Endothelial cell of umbilical vein (primary cell): ENCODE data around the gene ITFG1. TPM values are rescaled to one million over a fixed set of nuclear protein-coding genes. Genes with fewer than 3 reads are reported as not detected.

Experiments used
- BruUV-seq: library from RNA; stranded (reverse); fragments of 400-500 nt; replicated peaks from 2 replicates; lab custom pipeline; 2021; lab: Mats Ljungman, UMichigan
- CTCF ChIA-PET: fragments of 300-600, 350-600 bp; sonication (Branson Sonifier 250); formaldehyde crosslinking; loops from one replicate; lab custom pipeline; 2021; ENCODE audit warnings: antibody characterized with exemption, inconsistent platforms; lab: Charles Lee
- POLR2A ChIA-PET: fragments of 300-600, 350-600 bp; sonication (Branson Sonifier 250); formaldehyde crosslinking; loops from one replicate; lab custom pipeline; 2021; ENCODE audit warnings: antibody characterized with exemption, inconsistent platforms; lab: Charles Lee
- DNase-seq: peaks from one replicate; pipeline ENCODE4 v3.0.0-alpha.2; 2011; ENCODE audit warnings: low read depth, low spot score
- FAIRE-seq: peaks from 2 replicates; lab custom pipeline; 2011; peaks lifted over from hg19 to GRCh38; lab: Jason Lieb, UNC
- H2AFZ ChIP-seq: 2 replicates; pipeline ENCODE4 v1.6.0; 2012; ENCODE audit warnings: low read depth, low read length, control low read depth, inconsistent platforms
- H3K27ac ChIP-seq: 2 replicates; pipeline ENCODE4 v1.5.1; 2011; ENCODE audit warnings: low read depth, mild to moderate bottlenecking, control low read depth, low read length, moderate library complexity; ENCODE audit not compliant: insufficient read depth
- H3K27me3 ChIP-seq, 2 experiments: 2 replicates each; pipeline versions ENCODE4 v1.6.0 to v1.6.1; 2011; ENCODE audit warnings: low read length in 2 of 2, mixed read lengths in 1 of 2; ENCODE audit not compliant: control insufficient read depth in 2 of 2, insufficient read depth in 2 of 2
- H3K36me3 ChIP-seq, 2 experiments: 2 replicates in 1 of 2; 3 replicates in 1 of 2; pipeline ENCODE4 v1.5.1; 2011; ENCODE audit warnings: low read length in 2 of 2, mild to moderate bottlenecking in 1 of 2, moderate library complexity in 1 of 2; ENCODE audit not compliant: control insufficient read depth in 2 of 2, insufficient read depth in 2 of 2; ENCODE audit errors: extremely low read depth in 1 of 2
- H3K4me1 ChIP-seq: 3 replicates; pipeline ENCODE4 v1.5.1; 2011; ENCODE audit warnings: mild to moderate bottlenecking, low read length; ENCODE audit not compliant: control insufficient read depth, insufficient read depth; ENCODE audit errors: extremely low read depth
- H3K4me2 ChIP-seq: 2 replicates; pipeline ENCODE4 v1.6.1; 2011; ENCODE audit warnings: low read length, control low read depth, mixed read lengths; ENCODE audit not compliant: insufficient read depth
- H3K4me3 ChIP-seq, 3 experiments: fragments of 200-600 bp in 1 of 3; sonication (generic), shearing (Covaris generic) in 1 of 3; replicated peaks in 1 of 3; 2 replicates each; pipeline ENCODE4 v1.5.1; 2011 to 2016; ENCODE audit warnings: control low read depth in 3 of 3, low read length in 3 of 3, mild to moderate bottlenecking in 2 of 3, inconsistent platforms in 1 of 3, low read depth in 1 of 3, moderate library complexity in 1 of 3; ENCODE audit not compliant: insufficient read depth in 1 of 3
- H3K79me2 ChIP-seq: 2 replicates; pipeline ENCODE4 v1.6.0; 2012; ENCODE audit warnings: low read length, inconsistent platforms; ENCODE audit not compliant: control insufficient read depth, insufficient read depth
- H3K9ac ChIP-seq: replicated peaks from 2 replicates; pipeline ENCODE3; 2011; ENCODE audit warnings: low read length, control low read depth; ENCODE audit not compliant: insufficient read depth; ENCODE audit errors: extremely low read depth
- H3K9me1 ChIP-seq: replicated peaks from 3 replicates; pipeline ENCODE4 v1.6.0; 2011; ENCODE audit warnings: mild to moderate bottlenecking, low read length; ENCODE audit not compliant: control insufficient read depth, insufficient read depth; ENCODE audit errors: extremely low read depth
- H3K9me3 ChIP-seq: replicated peaks from 2 replicates; pipeline ENCODE4 v1.5.1; 2012; ENCODE audit warnings: low read length, inconsistent platforms; ENCODE audit not compliant: control insufficient read depth, insufficient read depth
- H4K20me1 ChIP-seq: replicated peaks from 2 replicates; pipeline ENCODE3; 2011; ENCODE audit warnings: mild to moderate bottlenecking, low read length; ENCODE audit not compliant: control insufficient read depth, insufficient read depth; ENCODE audit errors: extremely low read depth
- CTCF ChIP-seq, 2 donors: IDR thresholded peaks; 1 replicate in 1 of 2; 2 replicates in 1 of 2; pipeline ENCODE4 v1.5.1; 2011; ENCODE audit warnings: low read length in 2 of 2, mild to moderate bottlenecking in 2 of 2, moderate library complexity in 2 of 2, control low read depth in 1 of 2, inconsistent platforms in 1 of 2, low read depth in 1 of 2; ENCODE audit not compliant: insufficient read depth in 1 of 2; ENCODE audit errors: extremely low read depth in 1 of 2
- EZH2 ChIP-seq: IDR thresholded peaks from 2 replicates; pipeline ENCODE4 v1.6.1; 2012; ENCODE audit warnings: borderline replicate concordance, low read depth, mild to moderate bottlenecking, moderate library complexity, low read length, inconsistent platforms; ENCODE audit not compliant: severe bottlenecking
- FOS ChIP-seq: IDR thresholded peaks from 2 replicates; pipeline ENCODE4 v1.6.1; 2011; ENCODE audit warnings: mild to moderate bottlenecking, low read length, moderate library complexity, borderline replicate concordance; ENCODE audit not compliant: insufficient read depth
- GATA2 ChIP-seq: IDR thresholded peaks from 2 replicates; pipeline ENCODE4 v1.7.0; 2011; ENCODE audit warnings: low read depth, mild to moderate bottlenecking, moderate library complexity, mixed read lengths, low read length; ENCODE audit not compliant: insufficient read length, insufficient read depth
- JUN ChIP-seq: IDR thresholded peaks from 2 replicates; pipeline ENCODE4 v1.6.1; 2011; ENCODE audit warnings: borderline replicate concordance, low read depth; ENCODE audit not compliant: insufficient read length, insufficient read depth
- MAX ChIP-seq: IDR thresholded peaks from 2 replicates; pipeline ENCODE4 v1.6.1; 2011; ENCODE audit not compliant: insufficient read depth, insufficient read length
- MYC ChIP-seq: IDR thresholded peaks from one replicate; pipeline ENCODE4 v1.6.1; 2011; ENCODE audit warnings: mild to moderate bottlenecking, low read depth, low read length
- POLR2A ChIP-seq: IDR thresholded peaks from 2 replicates; pipeline ENCODE4 v1.6.1; 2012; ENCODE audit warnings: low read depth, mild to moderate bottlenecking, control low read depth, low read length
- POLR2AphosphoS5 ChIP-seq: IDR thresholded peaks from 2 replicates; pipeline ENCODE4 v1.6.1; 2012; ENCODE audit warnings: low read depth, mild to moderate bottlenecking, control low read depth, low read length, moderate library complexity; ENCODE audit not compliant: insufficient read depth
- dilution Hi-C: fragments of 300-500 bp; cut with MboI; formaldehyde crosslinking; loops from one replicate; pipeline ENCODE4 v1.15.0; 2019; ENCODE audit warnings: low sequenced_read_pairs; ENCODE audit not compliant: extremely low pct_ligation_motif_present
- intact Hi-C: fragments of 100-400 bp; cut with micrococcal nuclease; formaldehyde crosslinking; loops from one replicate; pipeline ENCODE4 v1.10.0; 2022
- polyA plus RNA-seq, 4 experiments: library from polyadenylated mRNA; depleted of rRNA in 3 of 4; stranded (reverse) in 3 of 4; unstranded in 1 of 4; fragments of >200 nt; gene quantifications; 2 replicates each; pipeline versions ENCODE4 v1.2.1 to v1.2.3, GENCODE V29; 2011 to 2012; ENCODE audit warnings: missing spikeins in 1 of 4
- total RNA-seq: library from RNA; stranded (reverse); gene quantifications from 2 replicates; pipeline ENCODE4 v1.2.3, GENCODE V29; 2021

Gene ITFG1
- total and polyA plus RNA-seq, 2 donors (not counting 3 experiments of a cell fraction or from before 2014, with no cell fraction given) = 32.1 to 44.2 TPM

DNA sequence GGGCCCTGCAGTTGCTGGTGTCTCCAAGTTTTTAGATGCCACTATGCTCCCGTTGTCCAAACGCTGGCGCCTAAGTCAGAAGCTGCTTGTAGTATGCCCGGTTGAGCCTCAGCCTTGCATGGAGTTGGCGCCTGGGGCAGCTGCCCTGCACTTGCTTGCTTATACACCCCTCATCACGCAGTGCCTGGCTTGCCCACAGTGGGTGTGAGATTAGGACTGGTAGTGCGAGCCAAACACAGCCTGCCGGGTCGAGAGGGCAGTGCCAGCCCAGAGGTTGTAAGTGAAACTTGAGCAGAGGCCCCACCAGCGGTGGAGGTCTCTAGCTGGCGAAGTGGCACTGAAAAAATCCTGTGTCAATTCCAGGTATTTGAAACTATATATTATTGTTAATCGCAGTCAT is 90.3 kb downstream of the ITFG1 start:
- H3K36me3 ChIP-seq = no peaks in the 10 kb centered on the region
- TF ChIP-seq EZH2 (no peak), CTCF (IDR thresholded peaks at IDR 0.05; ENCODE audit: extremely low read depth in 1 of 2, insufficient read depth in 1 of 2, low read depth in 1 of 2, low read length in 2 of 2) (no peak), MYC (no peak), GATA2 (no peak), FOS (no peak), MAX (no peak), JUN (no peak), POLR2AphosphoS5 (no peak), POLR2A (no peak)
- ChIA-PET POLR2A (no interaction called here), CTCF (interaction anchor here (1.0 kb wide), 1 partner anchor 9 kb away, joined by 3 read pairs; no protein-coding TSS in a partner anchor)
- BruUV-seq = no TSS peak
- DNase-seq (no peak), FAIRE-seq (no peak)
- H4K20me1 ChIP-seq = no peaks in the 10 kb centered on the region
- no peak overlapping the region for H3K27ac ChIP-seq
- no peak overlapping the region for H2AFZ ChIP-seq
- no peak overlapping the region for H3K4me2 ChIP-seq
- H3K9me3 ChIP-seq = no peaks in the 10 kb centered on the region
- H3K4me3 ChIP-seq = no peak overlapping the region
- dilution Hi-C loops (no loop called here), intact Hi-C loops (no loop called here)
- H3K27me3 ChIP-seq = no peaks in the 10 kb centered on the region
- no peak overlapping the region for H3K9ac ChIP-seq
- peaks cover 18% of the 10 kb centered on the region for H3K4me1 ChIP-seq
- no peaks in the 10 kb centered on the region for H3K79me2 ChIP-seq
- peaks cover 2% of the 10 kb centered on the region for H3K9me1 ChIP-seq
